RWPE2 (cell line): ENCODE results near the gene AVEN.

Experiments used
- ATAC-seq: fragments of 200-7000 bp; cut with Tn5 transposase; 3 replicates; pipeline ENCODE4 v1.9.1; 2021; ENCODE audit warnings: low read depth
- DNase-seq: peaks from one replicate; pipeline ENCODE4 v3.0.0-alpha.2; 2020; ENCODE audit warnings: low spot score
- H3K27ac ChIP-seq: fragments of 450-650 bp; 2 replicates; pipeline ENCODE4 v1.5.1; 2017; ENCODE audit warnings: mild to moderate bottlenecking; ENCODE audit not compliant: poor library complexity, severe bottlenecking
- H3K27me3 ChIP-seq: fragments of 250-450 bp; sonication (Bioruptor Pico); 2 replicates; pipeline ENCODE4 v1.5.1; 2021; ENCODE audit warnings: mild to moderate bottlenecking, moderate library complexity; ENCODE audit not compliant: insufficient read depth, poor library complexity, severe bottlenecking
- H3K36me3 ChIP-seq: fragments of 250-450 bp; sonication (Bioruptor Pico); 2 replicates; pipeline ENCODE4 v1.5.1; 2020; ENCODE audit warnings: low read depth, mild to moderate bottlenecking, moderate library complexity
- H3K4me1 ChIP-seq: fragments of 250-450 bp; sonication (Bioruptor Pico); 2 replicates; pipeline ENCODE4 v1.5.1; 2021; ENCODE audit warnings: mild to moderate bottlenecking, moderate library complexity; ENCODE audit not compliant: insufficient read depth, poor library complexity, severe bottlenecking
- H3K4me3 ChIP-seq: fragments of 250-450 bp; sonication (Bioruptor Pico); 2 replicates; pipeline ENCODE4 v1.5.1; 2021; ENCODE audit warnings: mild to moderate bottlenecking, moderate library complexity; ENCODE audit not compliant: severe bottlenecking
- H3K9me3 ChIP-seq: fragments of 250-450 bp; sonication (Bioruptor Pico); 2 replicates; pipeline ENCODE4 v1.5.1; 2021; ENCODE audit warnings: mild to moderate bottlenecking, moderate library complexity; ENCODE audit not compliant: severe bottlenecking
- CTCF ChIP-seq: fragments of 450-650 bp; IDR thresholded peaks from one replicate; pipeline ENCODE4 v1.5.1; 2017; ENCODE audit warnings: mild to moderate bottlenecking, moderate library complexity; ENCODE audit not compliant: poor library complexity, severe bottlenecking

The AVEN gene

GRCh38 chr15:33864360-33865075 lies 174.5 kb downstream of the AVEN start:
- Histone ChIP-seq H3K4me1 (no peaks in the 10 kb centered on the region), H3K27ac (no peak overlapping the region), H3K27me3 (no peaks in the 10 kb centered on the region), H3K36me3 (no peaks in the 10 kb centered on the region), H3K4me3 (no peak overlapping the region), H3K9me3 (no peaks in the 10 kb centered on the region)
- TF ChIP-seq CTCF: no peak
- ATAC-seq (no peak), DNase-seq (no peak)

GRCh38 chr15:33860754-33861153 lies 178.2 kb downstream of the AVEN start:
- H3K36me3 ChIP-seq: no peaks in the 10 kb centered on the region
- no peaks in the 10 kb centered on the region for H3K4me1 ChIP-seq
- peak; percentile 85 for ATAC-seq
- no peak for TF ChIP-seq CTCF
- H3K9me3 ChIP-seq: no peaks in the 10 kb centered on the region
- no peaks in the 10 kb centered on the region for H3K27me3 ChIP-seq
- DNase-seq: no peak
- no peak overlapping the region for H3K27ac ChIP-seq
- H3K4me3 ChIP-seq: no peak overlapping the region

GRCh38 chr15:33859992-33860545 lies 178.9 kb downstream of the AVEN start:
- H3K9me3 ChIP-seq: no peaks in the 10 kb centered on the region
- no peak overlapping the region for H3K4me3 ChIP-seq
- H3K36me3 ChIP-seq: no peaks in the 10 kb centered on the region
- H3K27me3 ChIP-seq: no peaks in the 10 kb centered on the region
- ATAC-seq (no peak), DNase-seq (no peak)
- H3K4me1 ChIP-seq: no peaks in the 10 kb centered on the region
- TF ChIP-seq CTCF: no peak
- no peak overlapping the region for H3K27ac ChIP-seq

- Histone ChIP-seq H3K27ac (no peak overlapping the region), H3K36me3 (no peaks in the 10 kb centered on the region), H3K4me3 (no peak overlapping the region), H3K4me1 (no peaks in the 10 kb centered on the region), H3K27me3 (no peaks in the 10 kb centered on the region), H3K9me3 (no peaks in the 10 kb centered on the region)
- ATAC-seq (no peak), DNase-seq (no peak)
- TF ChIP-seq CTCF: no peak
These were observed 180.2 kb downstream of the AVEN start for GRCh38 chr15:33858836-33859235.

- DNase-seq (no peak), ATAC-seq (no peak)
- H3K36me3 ChIP-seq: no peaks in the 10 kb centered on the region
- H3K27ac ChIP-seq: no peak overlapping the region
- no peaks in the 10 kb centered on the region for H3K4me1 ChIP-seq
- no peak overlapping the region for H3K4me3 ChIP-seq
- no peaks in the 10 kb centered on the region for H3K27me3 ChIP-seq
- no peak for TF ChIP-seq CTCF
- H3K9me3 ChIP-seq: no peaks in the 10 kb centered on the region
These were observed 181.3 kb downstream of the AVEN start for GRCh38 chr15:33857726-33858125.
